GM19239 (cell line): ENCODE measurements around the gene LCN9.
"Not testable (repeated sequence)": the region's sequence is repeated elsewhere in the genome, so short reads cannot be mapped to it uniquely, and the experiment has no call there.

Source experiments
- DNase-seq: peaks from one replicate; pipeline ENCODE4 v3.0.0; 2011; ENCODE audit warnings: low spot score; ENCODE audit not compliant: insufficient read length
- FAIRE-seq: peaks from 2 replicates; lab custom pipeline; 2011; peaks lifted over from hg19 to GRCh38; lab: Jason Lieb, UNC

LCN9 gene

DNA sequence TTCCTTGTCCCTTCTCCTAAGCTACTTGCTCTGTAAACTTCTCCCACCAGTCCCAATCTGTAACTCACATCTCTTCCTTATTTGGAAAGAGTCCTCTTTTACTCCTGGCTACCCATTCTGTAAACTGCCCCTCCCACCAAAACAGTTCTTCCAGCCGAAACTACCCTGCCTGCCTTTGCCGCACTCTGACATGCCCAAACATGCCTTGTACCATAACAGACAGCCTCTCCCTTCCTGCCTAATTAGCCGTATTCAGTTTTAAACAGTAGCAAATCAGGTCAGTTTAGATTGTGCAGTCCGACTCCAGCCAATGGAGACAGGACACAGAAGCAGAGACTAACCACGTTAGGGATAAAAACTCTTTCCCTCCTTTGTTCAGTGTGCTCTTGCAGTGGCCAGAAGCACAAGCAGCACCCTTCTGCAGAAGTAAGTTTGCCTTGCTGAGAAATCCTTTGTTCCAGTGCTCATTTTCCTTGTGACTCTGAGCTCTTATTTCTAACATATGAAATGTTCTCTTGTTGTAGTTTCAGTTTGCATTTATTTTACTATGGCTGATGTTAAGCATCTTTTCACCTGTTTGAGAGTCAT is 18.4 kb upstream of the LCN9 start:
- DNase-seq: no peak
- FAIRE-seq: no peak

DNA sequence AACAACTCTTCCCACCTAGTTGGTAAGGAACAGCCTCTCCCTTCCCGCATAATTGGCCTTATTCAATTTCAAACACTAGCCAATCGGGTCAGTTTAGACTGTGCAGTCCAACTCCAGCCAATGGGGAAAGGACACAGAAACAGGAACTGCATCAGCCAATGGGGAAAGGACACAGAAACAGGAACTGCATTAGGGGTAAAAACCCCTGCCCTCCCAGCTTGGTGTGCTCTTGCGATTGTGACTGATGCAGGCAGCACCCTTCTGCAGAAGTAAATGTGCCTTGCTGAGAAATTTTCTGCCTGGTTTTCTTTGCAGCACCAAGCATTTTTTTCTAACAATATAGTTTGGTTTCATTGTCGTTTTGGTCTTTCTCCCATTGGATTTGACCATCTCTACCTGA is 15.2 kb upstream of the LCN9 start:
- no peak for FAIRE-seq

DNA sequence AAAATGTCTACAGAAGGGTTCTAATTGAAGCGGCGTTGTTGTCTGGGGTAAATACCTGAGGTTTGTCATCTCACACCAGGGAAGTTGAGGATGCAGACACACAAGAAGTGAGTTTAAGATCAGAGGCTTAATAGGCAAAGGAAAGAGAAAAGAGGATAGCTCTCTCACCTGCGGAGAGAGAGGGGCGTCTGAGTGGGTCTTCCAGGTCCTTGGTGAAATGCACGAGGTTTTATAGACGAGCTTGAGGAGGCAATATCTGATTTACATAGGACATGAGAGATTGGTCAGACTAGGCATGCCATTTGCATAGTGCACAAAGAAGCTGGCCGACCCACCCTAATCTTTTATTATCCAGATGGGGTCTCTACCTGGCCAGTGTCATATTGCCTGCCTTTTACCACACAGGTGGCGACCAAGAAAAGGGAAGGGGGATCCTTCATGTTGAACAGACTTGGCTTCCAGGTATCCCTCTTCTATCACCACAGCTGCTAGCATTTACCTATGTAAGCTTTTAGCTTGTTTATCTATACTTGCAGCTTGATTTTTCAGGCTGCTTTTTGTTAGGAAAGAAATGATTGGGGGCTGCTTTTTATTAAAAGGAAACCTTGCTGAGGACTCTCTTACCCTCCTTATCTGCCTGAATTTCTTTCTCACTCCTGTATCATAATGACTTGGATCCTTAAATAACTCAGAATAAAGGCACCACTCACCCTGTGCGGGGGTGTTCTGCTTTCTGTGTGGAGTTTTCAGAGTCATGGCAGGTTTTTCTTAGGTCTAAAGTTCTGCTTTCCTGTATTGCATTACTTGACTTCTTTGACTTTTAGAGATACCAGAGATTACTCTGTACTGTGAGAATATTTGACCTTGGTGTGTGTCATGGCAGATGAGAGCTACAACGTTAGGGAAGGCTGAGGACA is 14.4 kb upstream of the LCN9 start:
- DNase-seq (no peak), FAIRE-seq (no peak)

More for the DNA sequence above, 15.2 kb upstream of the LCN9 start:
- no peak for DNase-seq

DNA sequence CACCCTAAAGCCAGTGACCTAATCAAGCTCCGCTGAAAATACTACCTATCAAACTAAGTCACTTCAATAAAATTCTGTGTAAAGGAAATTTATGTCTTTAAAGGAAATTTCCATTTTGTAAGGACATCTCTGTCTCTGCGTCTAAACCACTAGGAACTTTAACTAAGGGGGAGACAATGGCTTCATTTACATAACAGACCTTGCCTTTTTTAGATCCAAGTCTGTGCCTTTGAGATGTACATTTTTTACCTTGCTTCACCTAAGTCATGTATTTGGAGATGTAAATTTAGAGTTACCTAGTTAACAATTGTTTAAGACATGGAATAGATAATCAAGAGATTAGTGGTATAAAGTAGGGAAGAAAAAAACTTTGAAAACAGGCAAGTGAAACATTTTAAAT is 13.6 kb upstream of the LCN9 start:
- no peak for DNase-seq
- no peak for FAIRE-seq

DNA sequence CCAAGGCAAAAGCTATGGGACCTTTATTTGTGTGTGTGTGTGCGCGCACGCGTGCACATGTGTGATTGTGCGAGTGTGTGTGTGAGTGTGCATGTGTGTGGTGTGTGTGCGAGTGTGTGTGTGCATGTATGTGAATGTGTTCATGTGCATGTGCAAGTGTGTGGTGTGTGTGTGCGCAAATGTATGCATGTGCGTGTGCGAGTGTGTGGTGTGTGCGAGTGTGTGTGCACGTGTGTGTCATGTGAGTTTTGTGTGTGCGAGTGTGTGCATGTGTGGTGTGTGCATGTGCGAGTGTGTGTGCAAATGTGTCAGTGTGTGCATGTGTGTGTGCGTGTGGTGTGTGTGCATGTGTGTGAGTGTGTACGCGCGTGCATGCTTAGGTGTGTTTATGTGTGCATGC is 12.7 kb upstream of the LCN9 start:
- DNase-seq: no peak
- no peak for FAIRE-seq

DNA sequence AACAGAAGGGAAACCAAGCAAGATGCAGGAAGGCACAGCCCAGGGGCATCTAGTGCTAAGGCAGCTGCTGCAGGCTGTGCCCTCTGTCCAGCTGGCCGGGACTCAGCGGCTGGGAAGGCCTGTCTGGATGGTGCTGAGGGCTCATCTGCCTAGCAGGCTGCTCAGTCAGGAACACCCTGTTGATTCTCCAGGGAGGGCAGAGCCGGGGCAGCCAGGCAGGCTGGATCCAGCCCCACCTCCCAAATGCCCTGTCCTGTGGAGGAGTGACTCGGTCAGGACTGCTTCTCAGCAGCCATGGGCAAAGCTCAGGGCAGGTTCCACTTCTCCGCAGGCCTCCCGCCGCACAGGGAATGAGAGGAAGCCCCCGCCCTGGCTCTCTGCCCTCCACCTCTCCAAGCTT is 7.8 kb upstream of the LCN9 start:
- DNase-seq (no peak), FAIRE-seq (no peak)

DNA sequence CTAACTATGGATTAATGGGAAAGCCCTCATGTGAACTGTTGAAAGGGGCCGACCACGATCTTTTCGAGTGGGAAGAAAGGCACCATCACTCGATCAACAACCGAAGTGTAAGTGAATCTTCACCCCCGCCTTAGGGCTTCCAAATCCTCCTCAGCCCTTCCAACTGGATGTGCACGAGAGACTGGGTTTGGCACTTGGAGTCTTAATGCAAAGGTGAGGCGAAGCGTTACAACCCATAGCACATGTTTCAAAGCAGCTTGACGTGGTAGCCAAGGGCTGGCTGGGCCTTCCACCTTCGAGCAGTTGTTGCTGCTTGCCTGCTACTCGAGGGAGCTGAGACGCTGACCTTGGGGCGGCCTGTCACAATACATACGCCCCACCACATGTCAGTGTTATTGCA is 5.7 kb upstream of the LCN9 start:
- DNase-seq (no peak), FAIRE-seq (no peak)

DNA sequence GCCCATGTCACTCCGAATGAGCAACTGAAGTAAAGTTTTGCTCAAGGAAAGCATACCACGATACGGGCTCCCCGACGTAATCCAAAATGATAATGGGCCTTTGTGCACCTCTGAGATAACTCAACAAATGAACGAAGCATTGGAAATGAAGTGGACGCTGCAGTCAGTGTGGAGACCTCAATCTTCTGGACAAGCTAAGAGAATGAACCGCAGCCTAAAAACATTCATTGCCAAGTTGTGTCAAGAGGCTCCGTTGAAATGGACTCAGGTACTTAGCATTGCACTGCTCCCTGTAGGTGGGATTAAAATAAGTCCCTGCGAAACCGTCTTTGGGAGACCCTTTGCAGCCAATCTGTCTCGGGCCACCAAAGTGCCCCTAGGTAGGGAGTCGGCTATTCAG is 3.9 kb upstream of the LCN9 start:
- DNase-seq: no peak
- FAIRE-seq: no peak

DNA sequence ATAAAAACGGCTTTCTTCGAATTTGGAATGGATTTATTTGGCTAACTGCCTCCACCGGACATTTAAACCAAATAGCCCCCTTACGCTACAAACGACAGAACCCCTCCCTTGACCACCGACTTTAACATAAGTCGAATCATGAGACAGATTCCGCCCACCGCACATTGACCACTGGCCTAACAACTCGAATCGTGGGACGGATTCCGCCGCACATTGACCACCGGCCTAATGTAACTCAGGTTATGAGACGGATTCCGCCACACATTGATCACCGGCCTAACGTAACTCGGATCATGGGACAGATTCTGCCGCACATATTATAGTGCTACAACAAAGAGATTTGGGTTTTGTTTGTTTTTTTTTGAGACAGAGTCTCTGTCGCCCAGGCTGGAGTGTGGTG is 2.7 kb upstream of the LCN9 start:
- DNase-seq: no peak
- no peak for FAIRE-seq

DNA sequence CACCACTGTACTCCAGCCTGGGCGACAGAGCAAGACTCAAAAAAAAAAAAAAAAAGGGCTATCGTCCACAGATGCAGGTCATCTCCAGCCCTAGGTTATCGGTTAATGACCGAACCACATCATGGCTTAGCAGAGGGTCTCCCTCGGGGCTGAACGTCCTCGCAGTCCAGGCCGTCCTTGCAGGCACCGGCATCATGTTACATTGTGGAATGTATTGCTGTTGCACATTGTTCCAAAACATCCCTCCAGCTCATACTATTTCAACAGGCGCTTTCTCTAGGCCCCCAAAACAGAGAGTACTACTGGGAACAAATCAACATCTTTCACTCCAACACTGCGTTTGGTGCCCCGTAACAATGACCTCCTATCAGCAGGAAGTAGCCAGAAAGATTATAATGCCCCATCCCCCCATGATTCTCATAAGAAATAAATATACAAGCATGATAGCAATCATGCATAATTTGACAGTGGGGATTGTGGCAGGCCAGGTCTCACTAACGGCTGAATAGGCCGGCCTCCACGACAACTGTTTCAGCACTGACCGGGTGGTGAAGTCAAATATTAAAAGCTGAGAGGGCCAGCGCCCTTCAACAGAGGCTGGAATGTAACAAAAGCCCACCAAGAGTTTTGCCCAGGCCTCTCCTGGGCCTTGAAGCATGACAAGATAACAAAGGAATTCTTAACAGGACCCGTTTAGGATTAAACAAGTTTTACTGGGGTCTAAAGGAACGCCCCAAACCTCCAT is 1.1 kb upstream of the LCN9 start:
- DNase-seq: no peak
- FAIRE-seq: no peak

DNA sequence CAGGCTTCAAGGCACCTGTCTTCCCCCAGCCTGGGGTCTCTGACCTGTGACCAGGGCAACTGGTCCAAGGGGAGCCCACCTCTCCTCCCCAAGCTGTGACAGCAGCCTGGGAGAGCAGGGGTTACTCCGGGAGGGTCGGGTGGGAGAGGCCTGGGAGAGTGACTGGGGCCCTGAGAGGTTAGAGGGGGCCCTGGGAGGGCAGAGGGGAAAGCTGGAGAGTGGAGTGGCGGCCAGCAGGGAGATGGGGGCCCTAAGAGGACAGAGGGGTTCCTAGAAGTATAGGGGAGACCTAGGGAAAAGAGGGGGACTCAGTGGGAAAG is 302 bp downstream of the LCN9 start:
- DNase-seq (no peak), FAIRE-seq (no peak)

DNA sequence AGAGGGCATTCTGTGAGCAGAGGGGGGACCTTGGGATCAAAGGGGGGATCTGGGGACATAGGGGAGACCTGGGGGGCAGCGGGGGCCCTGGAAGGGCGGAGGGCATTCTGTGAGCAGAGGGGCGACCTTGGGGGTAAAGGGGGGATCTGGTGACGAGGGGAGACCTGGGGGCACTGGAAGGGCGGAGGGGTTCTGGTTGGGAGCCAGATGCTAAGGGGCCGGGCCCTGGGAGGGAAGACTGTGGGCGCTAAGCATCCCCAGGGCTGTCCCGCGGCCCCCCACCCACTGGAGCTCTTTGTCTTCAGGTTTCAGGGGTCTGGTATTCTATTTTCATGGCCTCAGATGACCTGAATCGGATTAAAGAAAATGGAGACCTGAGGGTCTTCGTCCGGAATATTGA is 748 bp downstream of the LCN9 start:
- FAIRE-seq (no peak), DNase-seq (no peak)

DNA sequence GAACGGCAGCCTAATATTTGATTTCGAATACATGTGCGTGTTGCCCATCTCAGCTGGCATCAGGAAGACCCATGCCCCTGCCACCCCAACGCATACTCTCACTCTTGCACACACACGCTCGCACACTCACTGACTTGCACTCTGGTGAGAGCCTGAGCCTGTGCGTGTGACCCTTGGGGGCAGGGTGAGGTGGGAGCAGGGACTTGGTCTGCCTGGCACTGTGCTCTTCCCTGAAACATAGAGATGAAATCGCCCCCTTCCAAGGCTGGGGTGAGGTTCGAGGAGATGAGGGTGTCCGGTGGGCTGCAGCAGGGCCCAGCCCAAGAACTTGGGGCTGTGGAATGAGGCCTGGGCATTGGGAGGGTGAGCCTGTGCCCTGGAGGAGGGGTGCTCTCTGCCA is 1.2 kb downstream of the LCN9 start:
- no peak for DNase-seq
- no peak for FAIRE-seq

DNA sequence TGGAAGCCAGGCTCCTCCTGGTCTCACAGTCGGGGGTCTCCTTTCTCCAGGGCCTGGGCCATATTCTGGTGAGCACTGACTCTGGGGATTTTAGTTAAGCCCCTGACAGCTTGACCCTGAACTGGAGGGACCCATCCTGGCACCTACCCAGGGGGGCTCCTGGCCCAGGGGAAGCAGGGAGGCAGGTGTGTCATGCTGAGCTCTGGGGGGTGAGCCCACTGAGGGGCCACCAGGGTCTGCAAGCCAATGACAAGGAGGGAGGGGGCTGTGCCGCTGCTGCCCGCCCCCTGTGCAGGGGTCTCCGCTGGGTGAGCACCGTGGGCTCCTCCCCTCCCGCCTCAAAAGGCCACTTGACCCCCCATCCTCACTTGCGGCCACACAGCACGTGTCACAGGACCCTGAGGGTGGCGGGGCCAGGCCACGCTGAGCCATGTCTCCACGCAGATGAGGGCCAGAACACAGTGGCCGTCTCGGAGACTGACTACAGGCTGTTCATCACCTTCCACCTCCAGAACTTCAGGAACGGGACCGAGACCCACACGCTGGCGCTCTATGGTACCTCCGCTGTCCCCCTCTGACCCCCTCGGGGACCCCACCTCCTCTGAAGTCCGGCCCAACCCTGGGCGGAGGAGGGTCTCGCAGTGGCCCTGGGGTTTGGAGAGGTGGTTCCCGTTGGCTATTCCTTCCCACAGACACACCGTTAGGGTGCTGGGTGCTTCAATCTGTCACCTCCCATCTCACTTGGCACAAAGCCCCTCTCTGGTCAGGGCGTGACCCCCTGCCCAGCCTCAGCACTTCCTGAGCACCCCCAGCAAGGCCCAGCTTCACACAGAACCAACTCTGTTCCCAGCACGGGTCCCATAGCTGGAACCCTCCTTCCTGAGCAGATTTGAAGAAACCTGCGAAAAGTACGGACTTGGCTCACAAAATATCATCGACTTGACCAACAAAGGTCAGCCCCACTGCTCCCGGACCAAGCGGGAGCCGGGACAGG is 2.0 kb downstream of the LCN9 start:
- FAIRE-seq: no peak
- no peak for DNase-seq

DNA sequence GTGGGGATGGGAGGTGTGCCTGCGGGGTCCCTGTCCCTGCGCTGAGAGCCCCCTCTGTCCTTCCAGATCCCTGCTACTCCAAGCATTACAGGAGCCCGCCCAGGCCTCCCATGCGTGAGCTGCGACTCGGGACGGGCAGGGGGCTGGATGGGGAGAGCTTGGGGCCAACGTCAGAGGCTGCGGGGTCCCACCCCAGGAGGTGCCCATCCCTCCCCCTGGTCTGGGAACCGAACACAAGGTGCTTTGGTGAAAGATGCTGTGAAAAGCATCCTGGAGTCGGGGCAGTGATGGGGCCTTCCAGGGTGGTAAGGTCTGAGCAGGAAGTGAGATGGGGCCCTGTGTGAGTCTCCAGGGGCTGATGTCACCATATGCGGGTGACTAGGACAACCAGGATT is 2.7 kb downstream of the LCN9 start:
- FAIRE-seq (no peak), DNase-seq (no peak)

DNA sequence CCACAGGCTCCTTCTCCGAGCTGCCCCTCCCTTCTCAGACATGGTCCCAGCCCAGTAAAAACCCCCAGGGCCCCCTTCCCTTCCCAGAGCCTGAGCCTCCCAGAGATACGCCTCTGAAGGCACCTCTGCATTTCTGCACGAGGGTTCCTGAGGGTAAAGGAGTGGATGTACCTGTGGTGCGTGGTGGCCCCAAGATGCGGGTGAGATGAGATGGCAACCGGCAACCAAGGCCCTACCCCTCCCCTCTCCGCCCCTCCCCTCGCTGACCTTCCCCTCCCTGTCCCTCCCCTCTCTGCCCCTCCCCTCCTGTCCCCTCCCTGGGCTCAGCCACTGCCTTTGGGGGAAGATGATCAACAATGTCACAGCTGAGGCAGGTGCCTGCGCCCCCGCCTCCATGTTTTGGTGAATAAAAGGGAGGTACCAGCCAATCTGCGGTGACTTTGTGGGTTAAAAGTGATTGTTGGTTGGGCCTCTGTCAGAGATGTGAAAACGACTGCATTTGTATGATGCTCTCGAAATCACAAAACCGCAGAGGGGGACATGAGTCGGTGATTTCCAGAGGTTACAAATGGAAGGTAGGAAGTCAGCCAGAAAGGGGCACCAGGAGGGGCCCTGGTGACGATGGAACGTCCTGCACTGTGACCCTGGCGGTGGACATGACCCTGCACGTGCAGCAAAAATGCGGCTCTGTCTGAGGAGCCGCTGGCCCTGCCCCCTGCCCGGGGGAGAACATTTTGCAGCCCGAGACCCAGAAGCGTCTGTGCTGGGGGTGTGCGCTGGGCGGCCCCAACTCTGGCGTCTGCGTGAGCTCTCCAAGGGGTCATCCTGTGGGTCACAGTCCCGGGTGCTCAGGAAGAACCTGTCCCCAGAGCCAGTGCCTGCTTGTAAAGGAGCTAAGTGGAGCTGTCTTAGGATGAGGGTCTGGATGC is 3.7 kb downstream of the LCN9 start:
- FAIRE-seq: no peak

DNA sequence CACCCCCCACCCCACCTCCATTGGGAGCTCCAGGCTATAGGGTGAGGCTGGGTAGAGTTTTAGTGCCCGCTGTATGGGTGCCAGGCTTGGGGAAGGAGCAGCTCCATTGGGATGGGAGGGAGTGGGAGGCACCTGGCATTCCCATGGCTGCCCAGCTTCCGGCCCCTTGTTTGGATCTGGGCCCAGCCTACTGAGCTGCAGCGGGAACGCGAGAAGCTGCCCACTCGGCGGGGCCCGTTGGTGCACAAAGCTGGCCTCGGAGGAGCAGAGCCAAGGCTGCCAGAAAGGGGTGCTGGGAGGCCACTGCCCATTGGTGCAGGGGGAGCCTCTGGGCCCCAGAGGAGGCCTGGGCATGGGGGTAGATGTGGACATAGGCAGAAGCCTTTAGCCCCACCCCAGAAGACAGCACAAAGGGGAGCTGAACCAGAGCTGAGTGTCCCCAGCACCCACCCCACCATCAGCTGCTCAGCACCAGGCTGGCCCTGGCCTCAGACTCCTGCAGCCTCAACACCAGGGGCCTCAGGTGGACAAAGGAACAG is 4.4 kb downstream of the LCN9 start:
- FAIRE-seq: no peak
- no peak for DNase-seq

More for the DNA sequence above, 3.7 kb downstream of the LCN9 start:
- no peak for DNase-seq

DNA sequence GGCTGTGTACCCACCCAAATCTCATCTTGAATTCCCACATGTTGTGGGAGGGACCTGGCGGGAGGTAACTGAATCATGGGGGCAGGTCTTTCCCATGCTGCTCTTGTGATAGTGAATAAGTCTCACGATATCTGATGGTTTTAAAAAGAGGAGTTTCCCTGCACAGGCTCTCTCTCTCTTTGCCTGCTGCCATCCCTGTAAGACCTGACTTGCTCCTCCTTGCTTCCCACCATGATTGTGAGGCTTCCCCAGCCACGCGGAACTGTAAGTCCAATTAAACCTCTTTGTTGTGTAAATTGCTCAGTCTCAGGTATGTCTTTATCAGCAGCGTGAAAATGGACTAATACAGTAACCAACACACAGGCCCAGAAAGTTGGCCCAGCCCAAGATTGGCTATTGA is 5.9 kb downstream of the LCN9 start:
- not testable (repeated sequence) for DNase-seq, FAIRE-seq
